Lower leg skin (tissue), 4 donors: Measurements from ENCODE around the gene THRA. TPM values are rescaled to one million over a fixed set of nuclear protein-coding genes. Genes with fewer than 3 reads are reported as not detected.

Experiments used
- DNase-seq, 2 donors: peaks; one replicate each; pipeline ENCODE4 v3.0.0-alpha.2; 2019; ENCODE audit warnings: low spot score in 2 of 2
- H3K4me3 ChIP-seq: fragments of 200-600 bp; sonication (generic); 2 replicates; pipeline ENCODE4 v1.5.1; 2017; ENCODE audit warnings: mild to moderate bottlenecking, low read depth; ENCODE audit not compliant: poor library complexity, severe bottlenecking
- POLR2A ChIP-seq, 2 donors: fragments of 450-650 bp; IDR thresholded peaks; one replicate each; pipeline ENCODE4 v1.6.1; 2016 to 2017; ENCODE audit warnings: antibody characterized with exemption in 2 of 2, mild to moderate bottlenecking in 1 of 2, moderate library complexity in 1 of 2
- WGBS, 2 donors: methylation state at CpG; one replicate each; pipeline ENCODE4 v1.1.5; 2018; 5-methylcytosine and 5-hydroxymethylcytosine counted together
- intact Hi-C: fragments of 100-400 bp; cut with DNase I; formaldehyde crosslinking; loops from one replicate; pipeline ENCODE4 v1.15.0; 2023; ENCODE audit warnings: low total_unique reads
- total RNA-seq, 4 donors: library from RNA; depleted of rRNA; stranded (reverse); fragments of >200 nt; gene quantifications; one replicate each; pipeline ENCODE4 v1.1.0, GENCODE V29; 2016
- TF ChIP-seq, protein P1 (sequence below), 3 donors: fragments of 450-650 bp; IDR thresholded peaks; one replicate each; pipeline ENCODE4 v1.5.1; 2016; ENCODE audit warnings: antibody characterized with exemption in 3 of 3, mild to moderate bottlenecking in 3 of 3, moderate library complexity in 2 of 3

Gene THRA
- total RNA-seq, 4 donors from 2014 or later = 28.2 to 56.8 (median 42.6) TPM

DNA sequence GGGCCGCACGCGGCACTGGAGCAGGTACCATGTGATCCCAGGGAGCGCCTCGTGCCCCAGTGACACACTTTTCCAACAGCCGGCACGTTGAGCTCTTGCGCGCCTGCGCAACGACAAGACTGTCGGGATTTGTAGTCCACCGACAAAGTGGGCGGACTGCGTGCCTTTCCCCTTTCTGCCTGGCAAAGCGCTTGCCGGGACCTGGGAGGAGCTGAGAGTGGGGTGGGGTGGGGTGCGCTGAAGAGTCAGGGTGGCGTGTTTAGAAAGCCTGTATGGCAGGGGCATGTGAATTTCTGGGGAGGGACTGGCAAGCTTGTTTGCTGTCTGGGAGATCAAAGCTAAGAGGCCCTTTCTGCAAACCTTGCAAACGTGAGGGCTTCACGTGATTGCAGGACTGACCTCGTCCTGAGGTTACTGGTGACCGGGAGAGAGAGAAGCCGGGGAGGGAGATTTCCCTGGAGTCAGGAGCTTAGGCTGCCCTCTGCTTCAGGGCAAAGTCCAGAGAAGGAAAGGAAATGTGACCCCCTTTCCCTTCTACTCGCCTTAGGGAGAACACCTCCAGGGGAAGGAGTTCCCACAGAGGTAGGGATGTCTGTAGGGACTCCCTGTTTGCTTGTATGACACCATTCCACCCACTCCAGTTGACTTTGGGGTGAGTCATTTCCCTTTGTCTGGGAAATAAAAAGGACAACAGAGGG, 38.1 kb downstream of the THRA start:
- 0 to 1% methylated on average over 13 to 25 of the region's 25 CpGs for WGBS, 2 donors
- H3K4me3 ChIP-seq = no peak overlapping the region
- TF ChIP-seq POLR2A (IDR thresholded peaks at IDR 0.05) = no peak
- TF ChIP-seq, protein P1, sequence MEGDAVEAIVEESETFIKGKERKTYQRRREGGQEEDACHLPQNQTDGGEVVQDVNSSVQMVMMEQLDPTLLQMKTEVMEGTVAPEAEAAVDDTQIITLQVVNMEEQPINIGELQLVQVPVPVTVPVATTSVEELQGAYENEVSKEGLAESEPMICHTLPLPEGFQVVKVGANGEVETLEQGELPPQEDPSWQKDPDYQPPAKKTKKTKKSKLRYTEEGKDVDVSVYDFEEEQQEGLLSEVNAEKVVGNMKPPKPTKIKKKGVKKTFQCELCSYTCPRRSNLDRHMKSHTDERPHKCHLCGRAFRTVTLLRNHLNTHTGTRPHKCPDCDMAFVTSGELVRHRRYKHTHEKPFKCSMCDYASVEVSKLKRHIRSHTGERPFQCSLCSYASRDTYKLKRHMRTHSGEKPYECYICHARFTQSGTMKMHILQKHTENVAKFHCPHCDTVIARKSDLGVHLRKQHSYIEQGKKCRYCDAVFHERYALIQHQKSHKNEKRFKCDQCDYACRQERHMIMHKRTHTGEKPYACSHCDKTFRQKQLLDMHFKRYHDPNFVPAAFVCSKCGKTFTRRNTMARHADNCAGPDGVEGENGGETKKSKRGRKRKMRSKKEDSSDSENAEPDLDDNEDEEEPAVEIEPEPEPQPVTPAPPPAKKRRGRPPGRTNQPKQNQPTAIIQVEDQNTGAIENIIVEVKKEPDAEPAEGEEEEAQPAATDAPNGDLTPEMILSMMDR (IDR thresholded peaks at IDR 0.05) = peak in 1 of 3 donors; percentile 94
- peak; percentile 99 to 100 for DNase-seq
- intact Hi-C loops = no loop called here

DNA sequence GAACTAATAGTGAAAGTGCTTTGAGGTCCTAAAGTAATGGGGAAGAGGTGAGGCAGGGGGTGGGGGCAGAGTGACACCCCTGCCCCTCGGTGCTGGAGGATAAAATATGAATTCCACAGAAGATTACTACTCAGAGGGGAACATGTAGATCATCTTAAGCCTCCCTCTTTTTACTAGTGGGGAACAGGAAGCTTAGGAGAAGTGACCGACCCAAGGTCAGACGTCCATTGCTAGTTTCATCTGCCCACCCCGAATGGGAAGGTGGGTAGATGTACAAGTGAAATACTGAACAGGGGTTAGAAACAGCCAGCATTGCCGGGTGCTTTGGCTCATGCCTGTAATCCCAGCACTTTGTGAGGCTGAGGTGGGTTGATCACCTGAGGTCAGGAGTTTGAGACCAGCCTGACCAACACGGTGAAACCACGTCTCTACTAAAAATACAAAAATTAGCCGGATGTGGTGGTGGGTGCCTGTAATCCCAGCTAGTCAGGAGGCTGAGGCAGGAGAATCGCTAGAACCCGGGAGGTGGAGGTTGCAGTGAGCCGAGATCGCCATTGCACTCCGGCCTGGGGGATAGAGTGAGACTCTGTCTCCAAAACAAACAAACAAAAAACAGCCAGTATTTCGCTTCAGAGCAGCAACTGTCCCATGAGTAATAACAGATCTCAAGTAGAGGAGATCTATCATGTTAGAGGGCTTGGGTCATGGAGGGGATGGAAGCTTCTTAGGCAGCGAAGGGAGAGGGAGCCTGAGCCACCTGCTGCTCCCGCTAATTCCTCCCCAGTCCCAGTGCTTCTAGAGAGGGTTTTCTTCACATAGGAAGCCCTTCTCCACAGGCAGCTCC, 38.8 kb downstream of the THRA start:
- 64 to 65% methylated on average over 16 of the region's 16 CpGs for WGBS, 2 donors
- peak in 1 of 2 donors; percentile 20 for DNase-seq
- TF ChIP-seq POLR2A (IDR thresholded peaks at IDR 0.05) = no peak
- TF ChIP-seq, protein P1 (IDR thresholded peaks at IDR 0.05) = no peak
- intact Hi-C loops = no loop called here
- H3K4me3 ChIP-seq = no peak overlapping the region

DNA sequence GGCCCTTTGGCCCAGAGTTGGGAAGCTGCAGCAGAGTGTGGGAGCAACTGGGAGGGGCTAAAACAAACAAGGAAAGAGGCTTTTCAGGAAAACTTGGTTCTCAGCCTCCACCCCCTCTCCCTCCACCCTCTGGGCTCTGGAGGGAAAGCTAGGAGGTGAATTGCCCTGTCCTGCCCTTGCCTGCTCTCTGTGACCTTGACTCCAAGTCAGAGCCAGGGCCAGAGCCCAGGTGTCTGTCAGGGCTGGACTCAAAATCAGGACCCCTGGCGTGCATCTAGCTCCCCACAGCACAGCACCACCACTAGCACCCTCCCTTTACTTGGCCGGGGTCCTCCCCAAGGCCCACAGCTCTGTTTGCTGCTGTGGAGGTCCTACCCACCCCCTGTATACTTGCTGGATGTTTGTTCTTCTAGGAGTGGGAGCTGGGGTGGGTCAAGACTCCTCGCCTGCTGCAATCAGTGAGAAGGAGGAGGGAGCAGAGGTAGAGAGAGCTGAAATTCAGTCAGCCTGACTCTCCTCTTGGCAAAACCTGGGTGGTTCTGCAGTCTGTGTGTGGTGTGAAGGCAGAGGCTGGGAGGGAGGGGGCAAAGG, 40.4 kb downstream of the THRA start:
- intact Hi-C loops = no loop called here
- WGBS, 2 donors = 40 to 65% methylated on average over 3 of the region's 3 CpGs
- H3K4me3 ChIP-seq = no peak overlapping the region
- TF ChIP-seq POLR2A (IDR thresholded peaks at IDR 0.05) = no peak
- TF ChIP-seq, protein P1 (IDR thresholded peaks at IDR 0.05) = no peak
- peak in 1 of 2 donors; percentile 17 for DNase-seq

DNA sequence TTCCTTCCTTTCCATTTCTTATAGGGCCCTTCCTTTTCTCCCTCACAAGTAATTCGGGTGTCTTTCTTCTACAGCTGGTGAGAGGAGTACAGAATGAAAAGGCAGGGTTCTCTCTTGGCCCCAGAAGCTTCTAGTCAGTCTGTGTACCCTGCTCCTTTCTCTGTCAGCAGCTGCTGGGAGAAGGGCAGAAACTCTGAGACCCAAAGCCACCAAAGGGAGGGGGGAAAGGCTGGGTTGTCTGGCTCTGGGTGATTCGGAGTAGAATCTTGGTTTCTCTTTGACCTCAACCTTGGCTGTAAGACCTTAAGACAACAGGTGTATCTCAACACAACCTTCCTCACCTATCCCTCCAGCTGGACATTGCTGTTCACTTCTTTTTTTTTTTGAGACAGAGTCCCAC, 40.9 kb downstream of the THRA start:
- intact Hi-C loops = no loop called here

More for the DNA sequence above, 40.9 kb downstream of the THRA start:
- TF ChIP-seq, protein P1 (IDR thresholded peaks at IDR 0.05) = no peak
- no peak for TF ChIP-seq POLR2A (IDR thresholded peaks at IDR 0.05)
- no peak for DNase-seq
- H3K4me3 ChIP-seq = no peak overlapping the region
- 22 to 31% methylated on average over 2 of the region's 2 CpGs for WGBS, 2 donors
